ENCODE data around the gene LRRC3C. TPM values are rescaled to one million over a fixed set of nuclear protein-coding genes. Genes with fewer than 3 reads are reported as not detected.

Gene LRRC3C
- total RNA-seq, 1 donor from 2014 or later: not detected

DNA sequence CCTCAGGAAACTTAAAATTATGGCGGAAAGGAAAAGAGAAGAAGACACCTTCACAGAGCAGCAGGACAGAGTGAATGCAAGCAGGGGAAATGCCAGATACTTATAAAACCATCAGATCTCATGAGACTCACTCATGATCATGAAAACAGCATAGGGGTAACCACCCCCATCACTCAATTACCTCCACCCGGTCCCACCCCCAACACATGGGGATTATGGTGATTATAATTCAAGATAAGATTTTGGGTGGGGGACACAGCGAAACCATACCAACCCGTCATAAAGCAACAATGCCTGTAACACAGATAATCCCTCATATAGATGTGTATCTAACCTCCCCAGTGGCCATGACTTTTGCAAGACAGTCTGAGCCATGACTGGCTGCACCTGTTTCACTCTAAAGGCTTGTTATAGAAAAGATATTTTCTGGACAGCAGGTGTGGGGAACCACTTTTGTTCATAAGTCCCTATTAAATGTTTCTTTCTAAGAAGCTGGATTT is 28.2 kb downstream of the LRRC3C start:
- TF ChIP-seq CTCF (IDR thresholded peaks at IDR 0.05; ENCODE audit: insufficient read depth, low read depth, low read length) (no peak), EZH2 (IDR thresholded peaks at IDR 0.05; ENCODE audit: insufficient read depth, low read length) (no peak)
- Mint-ChIP-seq H3K27me3 (ENCODE audit: low read depth, unreplicated experiment) (peaks cover 15% of the 10 kb centered on the region), H3K4me3 (ENCODE audit: unreplicated experiment) (no peak overlapping the region), H3K4me1 (ENCODE audit: low read depth, unreplicated experiment) (peaks cover 10% of the 10 kb centered on the region), H3K36me3 (ENCODE audit: low read depth, unreplicated experiment) (no peaks in the 10 kb centered on the region), H3K27ac (ENCODE audit: unreplicated experiment) (no peak overlapping the region), H3K9me3 (ENCODE audit: unreplicated experiment) (no peaks in the 10 kb centered on the region)
- H3K4me3 ChIP-seq (ENCODE audit: insufficient read depth, low read depth, low read length): no peak overlapping the region
- no peak overlapping the region for H2AFZ ChIP-seq (ENCODE audit: low read depth, low read length)
- no peak overlapping the region for H3K4me2 ChIP-seq (ENCODE audit: low read length)
- no peak overlapping the region for H3K27ac ChIP-seq (ENCODE audit: low read depth, low read length)
- no peaks in the 10 kb centered on the region for H3K27me3 ChIP-seq (ENCODE audit: insufficient read depth, low read length)
- H3K9ac ChIP-seq (ENCODE audit: low read length): no peak overlapping the region
- H3K36me3 ChIP-seq (ENCODE audit: insufficient read depth, low read length): no peaks in the 10 kb centered on the region
- H3K4me1 ChIP-seq (ENCODE audit: insufficient read depth, low read length): peaks cover 9% of the 10 kb centered on the region
- no peak for FAIRE-seq
- no peaks in the 10 kb centered on the region for H3K9me3 ChIP-seq (ENCODE audit: insufficient read depth, low read depth, low read length)
- no peak for DNase-seq (ENCODE audit: low read depth)
- no peaks in the 10 kb centered on the region for H4K20me1 ChIP-seq (ENCODE audit: insufficient read depth, low read length)
- no peaks in the 10 kb centered on the region for H3K79me2 ChIP-seq (ENCODE audit: insufficient read depth, low read length)

DNA sequence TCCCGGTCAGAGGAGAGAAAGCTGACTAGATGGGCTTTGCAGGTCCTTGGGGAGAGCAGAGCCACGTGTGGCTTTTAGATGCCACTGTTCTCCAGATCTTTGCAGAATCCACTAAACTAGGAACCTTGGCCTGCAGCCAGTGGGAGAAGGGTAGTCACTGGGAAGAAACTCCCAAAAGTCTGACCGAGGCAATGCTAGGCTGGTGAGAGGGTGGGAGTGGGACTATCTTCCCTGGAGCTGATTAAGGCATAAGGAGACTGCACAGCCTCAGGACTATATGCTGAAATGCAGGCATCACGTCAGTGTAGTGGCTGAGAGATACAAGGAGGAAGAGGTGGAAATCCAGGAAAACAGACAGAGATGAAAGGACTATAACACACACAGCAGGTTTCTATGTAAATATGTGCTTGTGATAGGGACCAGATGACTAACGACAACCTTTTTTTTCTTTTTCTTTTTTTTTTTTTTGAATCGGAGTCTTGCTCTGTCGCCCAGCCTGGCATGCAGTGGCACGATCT is 33.1 kb downstream of the LRRC3C start:
- Histone ChIP-seq H2AFZ (ENCODE audit: low read depth, low read length) (no peak overlapping the region), H3K9ac (ENCODE audit: low read length) (no peak overlapping the region), H3K4me1 (ENCODE audit: insufficient read depth, low read length) (no peaks in the 10 kb centered on the region), H3K36me3 (ENCODE audit: insufficient read depth, low read length) (no peaks in the 10 kb centered on the region), H3K79me2 (ENCODE audit: insufficient read depth, low read length) (no peaks in the 10 kb centered on the region), H4K20me1 (ENCODE audit: insufficient read depth, low read length) (no peaks in the 10 kb centered on the region), H3K27me3 (ENCODE audit: insufficient read depth, low read length) (no peaks in the 10 kb centered on the region), H3K9me3 (ENCODE audit: insufficient read depth, low read depth, low read length) (no peaks in the 10 kb centered on the region), H3K27ac (ENCODE audit: low read depth, low read length) (no peak overlapping the region), H3K4me2 (ENCODE audit: low read length) (no peak overlapping the region), H3K4me3 (ENCODE audit: insufficient read depth, low read depth, low read length) (no peak overlapping the region)
- TF ChIP-seq CTCF (IDR thresholded peaks at IDR 0.05; ENCODE audit: insufficient read depth, low read depth, low read length) (no peak), EZH2 (IDR thresholded peaks at IDR 0.05; ENCODE audit: insufficient read depth, low read length) (no peak)
- DNase-seq (ENCODE audit: low read depth) (no peak), FAIRE-seq (no peak)
- peaks cover 10% of the 10 kb centered on the region for H3K4me1 Mint-ChIP-seq (ENCODE audit: low read depth, unreplicated experiment)
- no peaks in the 10 kb centered on the region for H3K36me3 Mint-ChIP-seq (ENCODE audit: low read depth, unreplicated experiment)
- no peaks in the 10 kb centered on the region for H3K9me3 Mint-ChIP-seq (ENCODE audit: unreplicated experiment)
- H3K27me3 Mint-ChIP-seq (ENCODE audit: low read depth, unreplicated experiment): peaks cover 29% of the 10 kb centered on the region
- peak overlapping the region; percentile 44 for H3K27ac Mint-ChIP-seq (ENCODE audit: unreplicated experiment)
- peak overlapping the region; percentile 41 for H3K4me3 Mint-ChIP-seq (ENCODE audit: unreplicated experiment)

GRCh38 chr17:39962642-39963220 is 35.2 kb downstream of the LRRC3C start, which contains the start of gene GSDMA:
GSDMA (plus strand) TSS chr17:39963004; CDS start chr17:39965688, 2,684 bp downstream.
- peaks cover 10% of the 10 kb centered on the region for H3K4me1 Mint-ChIP-seq (ENCODE audit: low read depth, unreplicated experiment)
- H3K4me2 ChIP-seq (ENCODE audit: low read length): no peak within 1 kb of the TSS
- DNase-seq (ENCODE audit: low read depth) (no peak), FAIRE-seq (no peak)
- H3K4me3 ChIP-seq (ENCODE audit: insufficient read depth, low read depth, low read length): no peak within 1 kb of the TSS
- no peak within 1 kb of the TSS for H3K27ac Mint-ChIP-seq (ENCODE audit: unreplicated experiment)
- H3K4me1 ChIP-seq (ENCODE audit: insufficient read depth, low read length): no peaks in the 10 kb centered on the region
- no peak within 1 kb of the TSS for H3K27ac ChIP-seq (ENCODE audit: low read depth, low read length)
- no peaks in the 10 kb centered on the region for H3K9me3 ChIP-seq (ENCODE audit: insufficient read depth, low read depth, low read length)
- no peak within 1 kb of the TSS for H3K9ac ChIP-seq (ENCODE audit: low read length)
- H3K27me3 Mint-ChIP-seq (ENCODE audit: low read depth, unreplicated experiment): peaks cover 38% of the 10 kb centered on the region
- H2AFZ ChIP-seq (ENCODE audit: low read depth, low read length): no peak within 1 kb of the TSS
- no peaks in the 10 kb centered on the region for H3K36me3 ChIP-seq (ENCODE audit: insufficient read depth, low read length)
- no peaks in the 10 kb centered on the region for H3K36me3 Mint-ChIP-seq (ENCODE audit: low read depth, unreplicated experiment)
- H3K79me2 ChIP-seq (ENCODE audit: insufficient read depth, low read length): no peaks in the 10 kb centered on the region
- H3K27me3 ChIP-seq (ENCODE audit: insufficient read depth, low read length): no peaks in the 10 kb centered on the region
- H3K9me3 Mint-ChIP-seq (ENCODE audit: unreplicated experiment): no peaks in the 10 kb centered on the region
- H4K20me1 ChIP-seq (ENCODE audit: insufficient read depth, low read length): no peaks in the 10 kb centered on the region
- no peak within 1 kb of the TSS for H3K4me3 Mint-ChIP-seq (ENCODE audit: unreplicated experiment)
- TF ChIP-seq CTCF (IDR thresholded peaks at IDR 0.05; ENCODE audit: insufficient read depth, low read depth, low read length) (no peak), EZH2 (IDR thresholded peaks at IDR 0.05; ENCODE audit: insufficient read depth, low read length) (no peak)
